HepG2 (cell line): ENCODE measurements around the gene TOP2B. TPM values are rescaled to one million over a fixed set of nuclear protein-coding genes. Genes with fewer than 3 reads are reported as not detected.

Experiments
- ATAC-seq: fragments of 200-7000 bp; cut with Tn5 transposase; 3 replicates; pipeline ENCODE4 v1.9.1; 2020; ENCODE audit warnings: mild to moderate bottlenecking, moderate library complexity
- BruUV-seq: library from RNA; stranded (reverse); fragments of 400-500 nt; replicated peaks from 2 replicates; lab custom pipeline; 2021; lab: Mats Ljungman, UMichigan
- CTCF ChIA-PET: fragments of 300-600 bp; formaldehyde crosslinking; extraction: SDS; loops from one replicate; lab custom pipeline; 2021; ENCODE audit warnings: low total read pairs, inconsistent platforms, low intra/inter-chr PET ratio; lab: Yijun Ruan, JAX
- POLR2A ChIA-PET: fragments of 350-600 bp; sonication (Branson Sonifier 250); formaldehyde crosslinking; loops from one replicate; lab custom pipeline; 2020; ENCODE audit warnings: antibody characterized with exemption, inconsistent platforms; lab: Yijun Ruan, JAX
- DNase-seq: peaks from one replicate; pipeline ENCODE4 v3.0.0-alpha.2; 2015; ENCODE audit warnings: low spot score
- FAIRE-seq: peaks from 3 replicates; lab custom pipeline; 2011; peaks lifted over from hg19 to GRCh38; lab: Jason Lieb, UNC
- H2AFZ ChIP-seq: one replicate; pipeline ENCODE4 v1.6.1; 2011; ENCODE audit warnings: low read length, inconsistent platforms
- H3K27ac ChIP-seq: fragments of 300-600 bp; 3 replicates; pipeline ENCODE4 v1.8.0; 2011; ENCODE audit warnings: mixed run types, mild to moderate bottlenecking, mixed read lengths, low read length, inconsistent platforms; ENCODE audit not compliant: insufficient read depth; ENCODE audit errors: extremely low read length
- H3K27me3 ChIP-seq, 2 experiments: fragments of 200-600 bp in 1 of 2; 2 replicates in 1 of 2; 3 replicates in 1 of 2; pipeline versions ENCODE4 v1.6.0 to v1.8.0; 2011; ENCODE audit warnings: low read length in 2 of 2, mild to moderate bottlenecking in 2 of 2, moderate library complexity in 2 of 2, inconsistent platforms in 1 of 2; ENCODE audit not compliant: insufficient read depth in 2 of 2, control insufficient read depth in 1 of 2
- H3K36me3 ChIP-seq, 2 experiments: fragments of 200-600 bp in 1 of 2; replicated peaks in 1 of 2; 2 replicates in 1 of 2; 3 replicates in 1 of 2; pipeline versions ENCODE4 v1.5.1 to v1.8.0; 2011; ENCODE audit warnings: low read length in 2 of 2, inconsistent platforms in 1 of 2; ENCODE audit not compliant: insufficient read depth in 2 of 2, control insufficient read depth in 1 of 2
- H3K4me1 ChIP-seq: 2 replicates; pipeline ENCODE4 v1.5.1; 2012; ENCODE audit warnings: low read length, inconsistent platforms; ENCODE audit not compliant: insufficient read depth
- H3K4me2 ChIP-seq: 2 replicates; pipeline ENCODE4 v1.6.0; 2011; ENCODE audit warnings: low read depth, low read length, inconsistent platforms
- H3K4me3 ChIP-seq, 3 experiments: fragments of 200-600 bp in 1 of 3; sonication (generic), shearing (Covaris generic) in 1 of 3; replicated peaks in 1 of 3; 2 replicates each; pipeline ENCODE4 v1.5.1; 2011 to 2016; ENCODE audit warnings: low read length in 3 of 3, inconsistent platforms in 2 of 3, low read depth in 2 of 3, mild to moderate bottlenecking in 2 of 3, control low read depth in 1 of 3, mixed read lengths in 1 of 3; ENCODE audit not compliant: insufficient read depth in 1 of 3
- H3K79me2 ChIP-seq: one replicate; pipeline ENCODE4 v1.6.1; 2011; ENCODE audit warnings: low read length, inconsistent platforms; ENCODE audit not compliant: insufficient read depth
- H3K9ac ChIP-seq: 2 replicates; pipeline ENCODE4 v1.6.0; 2011; ENCODE audit warnings: mild to moderate bottlenecking, low read depth, low read length, inconsistent platforms; ENCODE audit not compliant: insufficient read depth
- H3K9me3 ChIP-seq: 2 replicates; pipeline ENCODE4 v1.5.1; 2012; ENCODE audit warnings: mild to moderate bottlenecking, low read length
- H4K20me1 ChIP-seq: 2 replicates; pipeline ENCODE4 v1.6.0; 2011; ENCODE audit warnings: inconsistent platforms, mild to moderate bottlenecking, low read length, moderate library complexity; ENCODE audit not compliant: insufficient read depth
- CHD4 ChIP-seq: fragments of 200-600 bp; sonication (generic); IDR thresholded peaks from 2 replicates; pipeline ENCODE4 v1.7.0; 2017; ENCODE audit warnings: mild to moderate bottlenecking, low read length, borderline replicate concordance
- ELF1 ChIP-seq: sonication (generic); formaldehyde crosslinking; IDR thresholded peaks from 2 replicates; pipeline ENCODE4 v1.4.0; 2020; ENCODE audit warnings: missing genetic modification reagents
- HMG20A ChIP-seq: IDR thresholded peaks from 2 replicates; pipeline ENCODE4 v1.6.1; 2016; ENCODE audit warnings: borderline replicate concordance
- ISL2 ChIP-seq: sonication (generic); formaldehyde crosslinking; IDR thresholded peaks from 2 replicates; pipeline ENCODE4 v1.5.0; 2020; ENCODE audit warnings: missing genetic modification reagents
- KLF13 ChIP-seq: sonication (generic); formaldehyde crosslinking; IDR thresholded peaks from 2 replicates; pipeline ENCODE4 v1.4.0; 2020; ENCODE audit warnings: mild to moderate bottlenecking, missing genetic modification reagents
- SAFB2 ChIP-seq: sonication (generic); formaldehyde crosslinking; IDR thresholded peaks from 2 replicates; pipeline ENCODE4 v1.5.1; 2020; ENCODE audit warnings: missing genetic modification reagents, low read depth, mild to moderate bottlenecking, borderline replicate concordance
- SRSF1 ChIP-seq: fragments of 200-400 bp; formaldehyde crosslinking; optimal IDR thresholded peaks from 2 replicates; pipeline ENCODE3; 2017; ENCODE audit warnings: mild to moderate bottlenecking, low read depth, low read length, moderate library complexity
- TSC22D2 ChIP-seq: sonication (generic); formaldehyde crosslinking; IDR thresholded peaks from 2 replicates; pipeline ENCODE4 v1.5.1; 2020; ENCODE audit warnings: missing genetic modification reagents, mild to moderate bottlenecking, borderline replicate concordance
- ZNF256 ChIP-seq: sonication (generic); formaldehyde crosslinking; conservative IDR thresholded peaks from 2 replicates; pipeline ENCODE4 v1.4.0; 2020; ENCODE audit warnings: missing genetic modification reagents
- ZNF460 ChIP-seq: sonication (generic); formaldehyde crosslinking; IDR thresholded peaks from 2 replicates; pipeline ENCODE4 v1.5.1; 2020; ENCODE audit warnings: missing genetic modification reagents, mild to moderate bottlenecking, borderline replicate concordance
- ZNF513 ChIP-seq: sonication (generic); formaldehyde crosslinking; conservative IDR thresholded peaks from 2 replicates; pipeline ENCODE4 v1.5.0; 2020; ENCODE audit warnings: missing genetic modification reagents
- ZNF605 ChIP-seq: sonication (generic); formaldehyde crosslinking; IDR thresholded peaks from 2 replicates; pipeline ENCODE4 v1.8.0; 2022; ENCODE audit warnings: mild to moderate bottlenecking, missing genetic modification reagents
- ZNF770 ChIP-seq: sonication (generic); formaldehyde crosslinking; IDR thresholded peaks from 2 replicates; pipeline ENCODE4 v1.5.0; 2020; ENCODE audit warnings: mild to moderate bottlenecking, missing genetic modification reagents
- ZNF776 ChIP-seq: sonication (generic); formaldehyde crosslinking; IDR thresholded peaks from 2 replicates; pipeline ENCODE4 v1.4.0; 2020; ENCODE audit warnings: mild to moderate bottlenecking, missing genetic modification reagents
- ZSCAN29 ChIP-seq: sonication (generic); formaldehyde crosslinking; conservative IDR thresholded peaks from 2 replicates; pipeline ENCODE4 v1.4.0; 2020; ENCODE audit warnings: mild to moderate bottlenecking, missing genetic modification reagents
- WGBS: methylation state at CpG from one replicate; pipeline ENCODE4 v1.1.6; 2017; ENCODE audit warnings: low lambda C conversion rate; 5-methylcytosine and 5-hydroxymethylcytosine counted together
- in situ Hi-C: cut with HindIII; loops from 2 replicates; pipeline ENCODE4 v1.10.0; 2017; ENCODE audit warnings: low pct_unique_long_range_greater_than_20kb; ENCODE audit not compliant: extremely low pct_ligation_motif_present
- intact Hi-C: fragments of 100-400 bp; cut with micrococcal nuclease; formaldehyde crosslinking; loops from one replicate; pipeline ENCODE4 v1.10.0; 2022; ENCODE audit not compliant: unreplicated experiment
- polyA plus RNA-seq, 8 experiments: library from polyadenylated mRNA; depleted of rRNA in 3 of 8; stranded (reverse) in 7 of 8; unstranded in 1 of 8; fragments of >200 nt; fragmentation: Illumina TruSeq in 4 of 8; extraction: Trizol in 4 of 8; gene quantifications; 2 replicates each; pipeline versions ENCODE4 v1.2.1 to v1.2.3, GENCODE V29; 2011 to 2016; ENCODE audit warnings: low read depth in 4 of 8, missing spikeins in 1 of 8, mixed read lengths in 1 of 8; ENCODE audit not compliant: insufficient read depth in 1 of 8
- total RNA-seq, 5 experiments: library from RNA; depleted of rRNA; stranded (reverse); fragments of >200 nt; fragmentation: Illumina TruSeq; extraction: Trizol; gene quantifications; 2 replicates each; pipeline ENCODE4 v1.2.3, GENCODE V29; 2016; ENCODE audit warnings: low read depth in 1 of 5

The TOP2B gene
- total and polyA plus RNA-seq, 2 of the 13 experiments (the other 11 are each of a cell fraction or from before 2014, with no cell fraction given) = 27.6 to 88.1 TPM

GRCh38 chr3:25663869-25664811, 567 bp downstream of the TOP2B start:
- POLR2A ChIA-PET = no interaction called here
- H3K9ac ChIP-seq = peak overlapping the region; percentile 87
- peaks cover 27% of the 10 kb centered on the region for H4K20me1 ChIP-seq
- H3K9me3 ChIP-seq = no peaks in the 10 kb centered on the region
- peak overlapping the region; percentile 93 for H3K27ac ChIP-seq
- DNase-seq (peak; percentile 29), ATAC-seq (peak; percentile 66), FAIRE-seq (no peak)
- under 1% methylated on average over 30 of the region's 115 CpGs for WGBS
- H3K27me3 ChIP-seq = no peaks in the 10 kb centered on the region; a peak in 1 of 5 replicates
- CTCF ChIA-PET = no interaction called here
- intact Hi-C loops (loop anchor here (2.0 to 10.0 kb wide), 2 partner anchors 61 to 125 kb away; no protein-coding TSS in a partner anchor), in situ Hi-C loops (loop anchor here (25.0 kb wide), 1 partner anchor 123 kb away; the partner anchor contains the start of genes NGLY1 and OXSM)
- H3K36me3 ChIP-seq = no peaks in the 10 kb centered on the region
- peaks cover 49% of the 10 kb centered on the region for H3K79me2 ChIP-seq
- peaks cover 46% of the 10 kb centered on the region for H3K4me1 ChIP-seq
- peak overlapping the region; percentile 71 to 93 (median 89) for H3K4me3 ChIP-seq
- H2AFZ ChIP-seq = no peak overlapping the region
- TSS peak; percentile 47 for BruUV-seq
- peak overlapping the region; percentile 93 for H3K4me2 ChIP-seq
- no peak for TF ChIP-seq KLF13 (CRISPR knock-in tag)
- TF ChIP-seq SRSF1 = no peak
- no peak for TF ChIP-seq CHD4
- TF ChIP-seq ZSCAN29 (CRISPR knock-in tag) = no peak
- TF ChIP-seq ISL2 (CRISPR knock-in tag) = no peak
- TF ChIP-seq ZNF513 (CRISPR knock-in tag) = no peak
- TF ChIP-seq SAFB2 (CRISPR knock-in tag) = 0 out of 2 replicates have a peak, but pooled peaks have one; percentile 68
- no peak for TF ChIP-seq ZNF460 (CRISPR knock-in tag)
- no peak for TF ChIP-seq TSC22D2
- no peak for TF ChIP-seq ELF1 (CRISPR knock-in tag)
- TF ChIP-seq ZNF770 (CRISPR knock-in tag) = peak; percentile 52
- no peak for TF ChIP-seq HMG20A (CRISPR knock-in tag)
- TF ChIP-seq ZNF776 (CRISPR knock-in tag) = peak; percentile 75; the same call in 1 of the 2 replicates
- no peak for TF ChIP-seq ZNF605
- no peak for TF ChIP-seq ZNF256 (CRISPR knock-in tag)
